ENCODE measurements around the gene DNAJC12.
"Not testable (repeated sequence)": the region's sequence is repeated elsewhere in the genome, so short reads cannot be mapped to it uniquely, and the experiment has no call there.

The DNAJC12 gene

GRCh38 chr10:67837541-67838314, at the start of gene DNAJC12:
TSS of gene DNAJC12 (minus strand) at chr10:67838188. CDS start at chr10:67838011, 177 bp downstream.
- H3K36me3 Mint-ChIP-seq (ENCODE audit: insufficient read depth) = peaks cover 3% of the 10 kb centered on the region
- H3K27me3 Mint-ChIP-seq = no peaks in the 10 kb centered on the region
- no peaks in the 10 kb centered on the region for H3K4me1 Mint-ChIP-seq
- ATAC-seq (replicated peaks; ENCODE audit: extremely low read depth, poor library complexity, severe bottlenecking) = peak; percentile 56
- no peak within 1 kb of the TSS for H3K4me3 Mint-ChIP-seq
- H3K9me3 Mint-ChIP-seq = no peaks in the 10 kb centered on the region
- no peak within 1 kb of the TSS for H3K27ac Mint-ChIP-seq (ENCODE audit: low read depth)
- DNase-seq (ENCODE audit: low spot score in 2 of 2) = no peak

GRCh38 chr10:67884842-67885670, 47.1 kb upstream of the DNAJC12 start:
- H3K27me3 Mint-ChIP-seq = no peaks in the 10 kb centered on the region
- DNase-seq (ENCODE audit: low spot score in 2 of 2) (peak; percentile 60 to 68), ATAC-seq (replicated peaks; ENCODE audit: extremely low read depth, poor library complexity, severe bottlenecking) (peak; percentile 70)
- peaks cover 35% of the 10 kb centered on the region for H3K4me1 Mint-ChIP-seq
- H3K27ac Mint-ChIP-seq (ENCODE audit: low read depth) = peak overlapping the region; percentile 98
- H3K36me3 Mint-ChIP-seq (ENCODE audit: insufficient read depth) = peaks cover 54% of the 10 kb centered on the region
- H3K4me3 Mint-ChIP-seq = peak overlapping the region; percentile 91
- H3K9me3 Mint-ChIP-seq = no peaks in the 10 kb centered on the region

GRCh38 chr10:67884313-67884841, 46.4 kb upstream of the DNAJC12 start, which contains the start of gene SIRT1:
TSS of gene SIRT1 (plus strand) at chr10:67884656. CDS start at chr10:67884722, 66 bp downstream.
- peaks cover 47% of the 10 kb centered on the region for H3K36me3 Mint-ChIP-seq (ENCODE audit: insufficient read depth)
- H3K27ac Mint-ChIP-seq (ENCODE audit: low read depth) = peak within 1 kb of the TSS; percentile 98
- H3K4me1 Mint-ChIP-seq = peaks cover 31% of the 10 kb centered on the region

GRCh38 chr10:67883710-67884312, 45.8 kb upstream of the DNAJC12 start:
- DNase-seq (ENCODE audit: low spot score in 2 of 2) (no peak), ATAC-seq (replicated peaks; ENCODE audit: extremely low read depth, poor library complexity, severe bottlenecking) (peak; percentile 3)
- Mint-ChIP-seq H3K4me3 (peak overlapping the region; percentile 91), H3K9me3 (no peaks in the 10 kb centered on the region), H3K36me3 (ENCODE audit: insufficient read depth) (peaks cover 41% of the 10 kb centered on the region), H3K4me1 (peaks cover 26% of the 10 kb centered on the region), H3K27ac (ENCODE audit: low read depth) (peak overlapping the region; percentile 98), H3K27me3 (no peaks in the 10 kb centered on the region)

More at GRCh38 chr10:67884313-67884841, 46.4 kb upstream of the DNAJC12 start, which contains the start of gene SIRT1:
- H3K4me3 Mint-ChIP-seq = peak within 1 kb of the TSS; percentile 91
- ATAC-seq (replicated peaks; ENCODE audit: extremely low read depth, poor library complexity, severe bottlenecking) = peak; percentile 75
- H3K9me3 Mint-ChIP-seq = no peaks in the 10 kb centered on the region
- H3K27me3 Mint-ChIP-seq = no peaks in the 10 kb centered on the region
- DNase-seq (ENCODE audit: low spot score in 2 of 2) = peak; percentile 87 to 90

- H3K4me3 Mint-ChIP-seq = no peak overlapping the region
- H3K9me3 Mint-ChIP-seq = no peaks in the 10 kb centered on the region
- no peaks in the 10 kb centered on the region for H3K4me1 Mint-ChIP-seq
- H3K36me3 Mint-ChIP-seq (ENCODE audit: insufficient read depth) = no peaks in the 10 kb centered on the region
- H3K27me3 Mint-ChIP-seq = no peaks in the 10 kb centered on the region
- no peak for DNase-seq (ENCODE audit: low spot score in 2 of 2)
- ATAC-seq (replicated peaks; ENCODE audit: extremely low read depth, poor library complexity, severe bottlenecking) = no peak
- H3K27ac Mint-ChIP-seq (ENCODE audit: low read depth) = no peak overlapping the region
Measured at GRCh38 chr10:67878133-67878532, 40.1 kb upstream of the DNAJC12 start.

GRCh38 chr10:67877421-67877820, 39.4 kb upstream of the DNAJC12 start:
- not testable (repeated sequence) for H3K9me3 Mint-ChIP-seq; H3K4me1 Mint-ChIP-seq; H3K4me3 Mint-ChIP-seq; ATAC-seq (replicated peaks; ENCODE audit: extremely low read depth, poor library complexity, severe bottlenecking); H3K27me3 Mint-ChIP-seq; H3K27ac Mint-ChIP-seq (ENCODE audit: low read depth); H3K36me3 Mint-ChIP-seq (ENCODE audit: insufficient read depth); DNase-seq (ENCODE audit: low spot score in 2 of 2)

GRCh38 chr10:67875340-67876238, 37.6 kb upstream of the DNAJC12 start:
- H3K27me3 Mint-ChIP-seq = no peaks in the 10 kb centered on the region
- no peaks in the 10 kb centered on the region for H3K4me1 Mint-ChIP-seq
- DNase-seq (ENCODE audit: low spot score in 2 of 2) = no peak
- H3K36me3 Mint-ChIP-seq (ENCODE audit: insufficient read depth) = no peaks in the 10 kb centered on the region
- no peak overlapping the region for H3K27ac Mint-ChIP-seq (ENCODE audit: low read depth)
- no peaks in the 10 kb centered on the region for H3K9me3 Mint-ChIP-seq
- H3K4me3 Mint-ChIP-seq = no peak overlapping the region
- ATAC-seq (replicated peaks; ENCODE audit: extremely low read depth, poor library complexity, severe bottlenecking) = no peak

- no peak overlapping the region for H3K4me3 Mint-ChIP-seq
- no peaks in the 10 kb centered on the region for H3K27me3 Mint-ChIP-seq
- ATAC-seq (replicated peaks; ENCODE audit: extremely low read depth, poor library complexity, severe bottlenecking) (no peak), DNase-seq (ENCODE audit: low spot score in 2 of 2) (no peak)
- H3K4me1 Mint-ChIP-seq = no peaks in the 10 kb centered on the region
- H3K36me3 Mint-ChIP-seq (ENCODE audit: insufficient read depth) = no peaks in the 10 kb centered on the region
- H3K9me3 Mint-ChIP-seq = no peaks in the 10 kb centered on the region
- H3K27ac Mint-ChIP-seq (ENCODE audit: low read depth) = no peak overlapping the region
Measured at GRCh38 chr10:67869996-67870395, 32.0 kb upstream of the DNAJC12 start.

- no peak for DNase-seq (ENCODE audit: low spot score in 2 of 2)
- H3K9me3 Mint-ChIP-seq = no peaks in the 10 kb centered on the region
Measured at GRCh38 chr10:67868132-67868531, 30.1 kb upstream of the DNAJC12 start.

GRCh38 chr10:67864607-67865371, 26.8 kb upstream of the DNAJC12 start:
- DNase-seq (ENCODE audit: low spot score in 2 of 2) = no peak
- Mint-ChIP-seq H3K4me3 (no peak overlapping the region), H3K27me3 (no peaks in the 10 kb centered on the region), H3K36me3 (ENCODE audit: insufficient read depth) (no peaks in the 10 kb centered on the region), H3K4me1 (no peaks in the 10 kb centered on the region), H3K27ac (ENCODE audit: low read depth) (no peak overlapping the region), H3K9me3 (no peaks in the 10 kb centered on the region)
- no peak for ATAC-seq (replicated peaks; ENCODE audit: extremely low read depth, poor library complexity, severe bottlenecking)

More at GRCh38 chr10:67868132-67868531, 30.1 kb upstream of the DNAJC12 start:
- no peak for ATAC-seq (replicated peaks; ENCODE audit: extremely low read depth, poor library complexity, severe bottlenecking)
- Mint-ChIP-seq H3K36me3 (ENCODE audit: insufficient read depth) (no peaks in the 10 kb centered on the region), H3K4me1 (no peaks in the 10 kb centered on the region), H3K27ac (ENCODE audit: low read depth) (no peak overlapping the region), H3K27me3 (no peaks in the 10 kb centered on the region), H3K4me3 (no peak overlapping the region)

- no peaks in the 10 kb centered on the region for H3K36me3 Mint-ChIP-seq (ENCODE audit: insufficient read depth)
- H3K4me3 Mint-ChIP-seq = no peak overlapping the region
- H3K4me1 Mint-ChIP-seq = no peaks in the 10 kb centered on the region
- DNase-seq (ENCODE audit: low spot score in 2 of 2) (no peak), ATAC-seq (replicated peaks; ENCODE audit: extremely low read depth, poor library complexity, severe bottlenecking) (no peak)
- H3K27me3 Mint-ChIP-seq = no peaks in the 10 kb centered on the region
- no peak overlapping the region for H3K27ac Mint-ChIP-seq (ENCODE audit: low read depth)
- no peaks in the 10 kb centered on the region for H3K9me3 Mint-ChIP-seq
Measured at GRCh38 chr10:67863094-67863493, 25.1 kb upstream of the DNAJC12 start.
